DMS153 treated with DMSO at 0.1 percent for 48 hours (cell line): ENCODE measurements around the gene GMEB2.
"Not testable (repeated sequence)": the region's sequence is repeated elsewhere in the genome, so short reads cannot be mapped to it uniquely, and the experiment has no call there.

Source experiments
- DNase-seq: peaks from one replicate; lab custom pipeline; 2025; ENCODE audit not compliant: unreplicated experiment; lab: John Stamatoyannopoulos, UW

GMEB2 gene

DNA sequence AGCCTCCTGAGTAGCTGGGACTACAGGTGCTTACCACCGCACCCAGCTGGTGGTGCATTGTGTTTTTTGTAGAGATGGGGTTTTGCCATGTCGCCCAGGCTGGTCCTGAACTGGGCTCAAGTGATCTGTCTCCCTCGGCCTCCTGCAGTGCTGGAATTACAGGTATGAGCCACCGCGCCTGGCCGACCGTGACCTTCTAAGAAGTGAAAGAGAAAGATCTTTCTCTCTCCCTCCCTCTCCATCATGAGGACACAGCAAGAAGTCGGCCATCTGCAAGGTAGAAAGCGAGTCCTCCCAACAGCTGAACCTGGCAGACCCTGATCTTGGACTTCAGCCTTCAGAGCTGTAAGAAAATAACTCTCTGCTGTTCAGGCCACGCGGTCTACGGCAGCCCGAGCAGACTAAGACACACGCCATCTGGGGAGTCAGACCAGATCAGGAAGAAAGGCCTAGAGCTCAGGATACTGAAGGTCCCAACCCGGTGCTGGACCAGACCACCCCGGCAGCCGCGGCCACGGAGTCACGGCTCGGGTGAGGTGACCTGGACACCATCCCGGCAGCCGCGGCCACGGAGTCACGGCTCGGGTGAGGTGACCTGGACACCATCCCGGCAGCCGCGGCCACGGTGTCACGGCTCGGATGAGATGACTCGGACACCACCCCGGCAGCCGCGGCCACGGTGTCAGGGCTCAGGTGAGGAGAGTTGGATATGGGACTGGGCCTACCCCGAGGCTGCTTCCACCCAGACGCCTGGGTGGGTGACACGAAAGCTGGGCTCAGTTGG, 9.6 kb downstream of the GMEB2 start:
- DNase-seq = no peak

DNA sequence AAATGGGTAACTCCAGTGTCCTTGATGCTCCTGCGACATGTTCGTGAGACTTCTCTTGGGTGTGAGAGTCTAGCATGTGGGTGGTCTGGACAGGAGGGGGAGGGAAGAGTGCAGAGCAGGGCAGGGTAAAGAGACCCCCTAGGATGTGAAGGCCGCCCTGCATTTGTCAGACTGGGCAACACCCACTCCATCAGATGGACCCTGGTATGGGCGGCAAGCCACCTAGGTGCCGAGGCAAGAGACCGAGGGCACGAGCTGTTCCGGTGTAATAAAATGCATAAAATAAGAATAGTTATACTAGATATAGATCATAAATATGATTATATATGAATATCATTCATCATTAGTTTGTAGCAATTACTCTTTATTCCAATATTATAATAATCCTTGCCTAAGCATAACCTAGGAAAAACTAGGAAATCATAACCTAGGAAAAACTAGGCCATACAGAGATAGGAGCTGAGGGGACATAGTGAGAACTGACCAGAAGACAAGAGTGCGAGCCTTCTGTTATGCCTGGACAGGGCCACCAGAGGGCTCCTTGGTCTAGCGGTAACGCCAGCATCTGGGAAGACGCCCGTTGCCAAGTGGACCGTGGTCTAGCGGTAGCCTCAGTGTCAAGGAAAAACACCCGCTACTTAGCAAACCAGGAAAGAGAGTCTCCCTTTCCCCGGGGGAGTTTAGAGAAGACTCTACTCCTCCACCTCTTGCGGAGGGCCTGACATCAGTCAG, 12.9 kb downstream of the GMEB2 start:
- DNase-seq = not testable (repeated sequence)

GRCh38 chr20:63612276-63612931, 14.5 kb downstream of the GMEB2 start:
- DNase-seq = no peak

- no peak for DNase-seq
Measured at GRCh38 chr20:63611646-63612045, 15.3 kb downstream of the GMEB2 start.

GRCh38 chr20:63610581-63611435, 16.1 kb downstream of the GMEB2 start:
- DNase-seq = no peak

DNA sequence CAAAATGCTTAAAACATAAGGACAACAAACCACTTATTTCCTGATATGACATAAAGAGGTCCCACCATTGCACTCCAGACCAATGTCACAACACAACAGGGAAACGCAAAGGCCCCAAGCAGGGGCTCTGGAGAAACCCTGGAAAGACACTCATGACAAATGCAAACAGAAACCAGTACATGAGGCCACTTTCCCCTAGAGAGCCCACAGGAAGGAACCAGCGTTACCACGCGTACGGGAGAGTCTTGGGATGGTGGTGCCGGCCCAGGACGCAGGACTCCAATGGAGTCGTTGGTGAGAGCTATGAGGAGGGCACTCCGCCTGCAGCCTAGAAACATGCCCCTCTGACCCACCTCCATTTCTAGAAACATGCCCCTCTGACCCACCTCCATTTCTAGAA, 20.2 kb downstream of the GMEB2 start:
- no peak for DNase-seq

GRCh38 chr20:63602321-63602720, 24.6 kb downstream of the GMEB2 start:
- no peak for DNase-seq

GRCh38 chr20:63601679-63602078, 25.2 kb downstream of the GMEB2 start:
- not testable (repeated sequence) for DNase-seq

GRCh38 chr20:63599396-63600050, 27.4 kb downstream of the GMEB2 start:
- no peak for DNase-seq

DNA sequence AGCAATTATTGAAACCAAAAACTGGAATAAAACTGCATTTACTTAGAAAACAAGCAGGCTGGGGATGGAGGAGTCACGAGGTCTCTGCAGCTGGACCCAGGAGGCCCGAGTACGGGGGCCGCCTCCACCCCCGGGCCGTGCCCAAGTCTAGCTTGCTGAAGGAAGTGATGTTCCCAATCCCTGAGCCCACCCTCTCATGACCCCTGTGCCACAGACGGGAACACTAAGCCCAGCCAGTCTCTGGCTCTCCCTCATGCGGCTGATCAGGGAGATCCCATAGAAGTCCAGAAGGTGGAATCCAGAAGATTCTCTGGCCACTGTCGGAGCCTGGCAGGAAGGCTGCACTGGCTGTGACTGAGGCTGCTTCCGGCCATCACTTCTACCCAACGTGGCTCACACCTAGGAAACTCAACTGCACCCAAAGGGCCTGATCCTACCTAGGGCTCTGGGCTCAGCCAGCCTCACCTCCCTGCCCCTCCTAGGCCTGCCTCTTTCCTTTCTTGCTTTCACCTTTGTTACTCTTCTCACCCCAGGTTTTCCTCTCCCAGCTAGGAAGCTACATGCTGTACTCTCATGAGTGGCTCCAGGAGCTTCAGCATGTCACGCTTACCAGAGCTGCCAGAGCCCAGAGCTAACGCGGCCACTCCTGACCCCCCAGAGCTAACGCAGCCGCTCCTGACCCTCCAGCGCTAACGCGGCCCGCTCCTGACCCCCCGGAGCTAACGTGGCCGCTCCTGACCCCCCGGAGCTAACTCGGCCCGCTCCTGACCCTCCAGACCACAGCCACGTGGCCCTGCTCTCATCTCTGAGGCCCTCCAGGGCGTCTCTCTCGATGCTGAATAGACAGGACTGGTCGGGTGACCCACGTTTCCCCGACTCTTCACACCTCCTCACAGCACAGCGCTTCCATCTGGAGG, 28.2 kb downstream of the GMEB2 start:
- DNase-seq = no peak

GRCh38 chr20:63597651-63598478, 29.0 kb downstream of the GMEB2 start:
- no peak for DNase-seq

DNA sequence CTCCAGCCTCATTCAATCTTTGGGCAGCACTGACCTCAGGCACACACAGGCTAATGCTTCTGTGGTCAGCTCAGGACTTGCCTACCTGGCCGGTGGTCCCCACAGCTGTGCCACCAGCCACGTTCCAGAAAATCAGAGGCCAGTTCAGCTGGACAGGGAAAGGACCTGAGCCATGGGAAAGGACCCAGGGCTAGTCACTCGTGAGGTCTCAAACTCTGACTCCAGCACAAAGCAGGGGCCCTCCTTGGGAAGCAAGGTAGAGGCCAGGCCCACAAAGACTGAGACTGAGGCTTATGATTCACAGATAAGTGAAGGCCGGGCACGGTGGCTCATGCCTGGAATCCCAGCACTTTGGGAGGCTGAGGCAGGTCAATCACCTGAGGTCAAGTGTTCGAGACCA, 30.5 kb downstream of the GMEB2 start:
- DNase-seq = no peak

DNA sequence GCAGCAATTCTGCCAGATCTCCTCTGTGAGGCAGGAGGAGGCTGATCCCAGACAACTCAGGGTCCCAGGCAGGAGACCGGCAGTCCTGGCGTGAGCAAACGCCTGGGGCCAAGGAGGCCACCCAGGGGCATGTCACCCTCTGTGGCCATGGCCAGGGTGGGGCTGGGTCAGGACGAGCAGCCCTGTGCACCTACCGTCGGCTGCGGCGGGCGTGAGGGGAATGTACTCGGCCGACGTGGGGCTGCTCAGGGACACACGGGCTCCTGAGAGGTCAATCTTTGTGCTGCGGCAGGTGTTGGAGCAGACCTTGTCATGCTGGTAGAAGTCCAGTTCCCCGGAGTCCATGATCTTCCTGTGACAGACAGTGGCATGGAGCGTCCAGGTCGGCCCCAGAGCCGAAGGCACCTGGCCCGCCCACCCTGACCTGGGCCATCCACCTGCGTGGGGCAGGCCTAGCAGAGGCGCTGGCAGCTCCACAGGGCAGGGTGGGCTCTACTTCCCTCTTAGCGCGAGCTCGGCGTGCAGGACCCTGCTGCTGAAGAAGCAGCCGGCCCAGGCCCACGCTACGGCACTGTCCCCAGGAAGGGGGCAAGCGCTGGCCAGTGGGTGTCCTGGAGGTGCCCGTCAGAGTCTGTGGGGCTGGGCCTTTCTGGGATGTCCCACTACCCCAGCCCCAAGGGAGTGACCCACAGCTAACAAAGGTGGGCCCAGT, 31.3 kb downstream of the GMEB2 start:
- no peak for DNase-seq

DNA sequence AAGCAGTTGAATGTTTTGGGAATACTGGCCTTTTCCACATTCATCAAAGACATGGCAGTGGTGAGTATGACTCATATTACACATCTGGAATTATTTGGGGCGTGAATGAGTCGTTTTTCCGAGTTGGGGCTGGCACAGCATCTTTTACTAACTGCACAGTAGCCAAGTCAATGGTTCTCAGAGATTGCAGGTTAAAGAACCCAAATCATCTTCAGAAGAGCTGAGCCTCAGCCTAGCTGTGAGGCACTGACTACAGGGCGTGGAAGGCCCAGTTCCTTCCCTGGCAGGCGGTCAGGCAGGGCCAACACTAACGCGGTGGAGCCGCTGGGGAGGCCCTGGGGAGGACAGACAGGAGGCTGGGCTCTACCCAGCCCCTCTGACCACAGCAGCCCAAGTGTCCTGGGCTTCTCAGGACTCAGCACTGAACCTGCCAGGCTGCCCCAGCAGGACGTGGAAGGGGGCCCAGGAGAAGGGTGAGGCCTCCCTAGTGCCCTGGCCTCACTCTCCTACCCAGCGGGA, 32.8 kb downstream of the GMEB2 start:
- DNase-seq = no peak

GRCh38 chr20:63592661-63593060, 34.2 kb downstream of the GMEB2 start:
- no peak for DNase-seq

GRCh38 chr20:63591786-63592355, 35.0 kb downstream of the GMEB2 start:
- DNase-seq = no peak

DNA sequence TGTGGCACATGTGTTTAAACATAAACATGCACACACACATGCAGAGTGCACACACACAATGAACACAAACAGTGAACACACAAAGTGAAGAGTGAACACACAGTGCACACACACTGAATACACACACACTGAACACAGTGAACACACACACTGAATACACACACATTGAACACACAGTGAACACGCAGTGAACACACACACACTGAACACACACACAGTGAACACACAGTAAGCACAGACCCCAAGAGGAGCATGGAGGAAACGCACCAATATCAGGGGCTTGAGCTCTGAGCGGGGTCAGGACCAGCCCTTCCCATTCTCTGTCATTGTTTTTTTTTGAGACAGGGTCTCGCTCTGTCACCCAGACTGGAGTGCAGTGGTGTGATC, 35.8 kb downstream of the GMEB2 start:
- DNase-seq = no peak
